Breast epithelium (tissue), 3 donors: Measurements from ENCODE around the gene MMP26.

Experiments used
- CTCF ChIP-seq, 3 donors: fragments of 450-650 bp; IDR thresholded peaks; one replicate each; pipeline ENCODE4 v1.5.1; 2016 to 2017; ENCODE audit warnings: antibody characterized with exemption in 3 of 3, mild to moderate bottlenecking in 3 of 3, moderate library complexity in 3 of 3
- POLR2AphosphoS5 ChIP-seq, 3 donors: sonication (generic); formaldehyde crosslinking; IDR thresholded peaks; one replicate each; pipeline ENCODE4 v1.6.1; 2017; ENCODE audit warnings: antibody characterized with exemption in 3 of 3

- TF ChIP-seq CTCF (IDR thresholded peaks at IDR 0.05) (no peak), POLR2AphosphoS5 (IDR thresholded peaks at IDR 0.05) (no peak)
Measured at GRCh38 chr11:4704054-4704789, at the start of gene MMP26.
